ENCODE measurements around the gene KLF18.

The KLF18 gene

DNA sequence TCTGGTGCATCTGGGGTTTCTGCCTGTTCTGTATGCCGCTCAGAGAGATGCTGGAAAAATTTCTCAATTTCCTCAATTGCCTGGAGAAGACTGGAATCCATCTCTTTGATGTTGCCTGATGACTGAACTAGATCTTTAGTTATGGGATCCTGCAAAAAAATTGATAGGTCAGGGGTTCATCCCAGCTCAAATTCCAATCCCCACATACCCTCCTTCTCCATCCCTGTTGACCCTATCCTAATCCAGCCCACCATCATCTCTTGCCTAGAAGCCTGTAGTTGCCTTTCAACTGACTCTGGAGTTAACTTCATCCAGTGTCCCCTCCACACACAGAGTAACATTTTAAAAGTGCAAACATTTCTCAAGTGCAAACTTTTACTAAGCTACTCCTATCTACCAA, at the start of gene KLF18:
TSS of gene KLF18 (minus strand) at position 101 of the 400 bp plus-strand sequence. CDS start at position 101, 0 bp downstream.
- H3K27ac ChIP-seq: no peak within 1 kb of the TSS
- H3K4me2 ChIP-seq (ENCODE audit: low read length): no peak within 1 kb of the TSS
- no peaks in the 10 kb centered on the region for H3K4me1 ChIP-seq
- H3K9ac ChIP-seq: no peak within 1 kb of the TSS
- H2AFZ ChIP-seq: no peak within 1 kb of the TSS
- no peaks in the 10 kb centered on the region for H3K27me3 ChIP-seq (ENCODE audit: control insufficient read depth, insufficient read depth, low read length)
- no peak for TF ChIP-seq CTCF (IDR thresholded peaks at IDR 0.05)
- H3K4me3 ChIP-seq (ENCODE audit: low read depth, low read length): no peak within 1 kb of the TSS
- H3K36me3 ChIP-seq (ENCODE audit: control insufficient read depth, insufficient read depth, low read length): no peaks in the 10 kb centered on the region
- no peaks in the 10 kb centered on the region for H3K9me3 ChIP-seq (ENCODE audit: control insufficient read depth, low read length)
- no peaks in the 10 kb centered on the region for H3K79me2 ChIP-seq

DNA sequence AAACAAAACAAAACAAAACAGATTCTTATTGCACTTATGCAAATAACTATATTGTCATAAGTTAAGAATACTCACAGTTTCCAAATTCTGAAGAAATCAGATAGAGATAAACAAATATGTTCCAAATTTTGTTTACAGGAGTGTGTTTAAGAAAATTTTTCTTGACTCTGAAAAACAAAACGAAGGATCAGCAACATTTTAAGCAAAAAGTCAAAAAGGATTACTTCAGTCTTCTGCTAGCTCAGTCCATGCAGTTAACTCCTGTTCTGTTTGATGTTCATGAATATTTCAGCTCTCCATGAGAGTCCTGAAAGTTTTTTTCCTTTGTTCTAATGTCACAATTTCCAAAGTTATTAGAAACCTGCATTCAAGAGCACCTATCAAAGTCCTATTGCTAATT, 33.2 kb upstream of the KLF18 start:
- H2AFZ ChIP-seq: no peak overlapping the region
- no peak for TF ChIP-seq CTCF (IDR thresholded peaks at IDR 0.05)
- no peak overlapping the region for H3K4me2 ChIP-seq (ENCODE audit: low read length)
- no peaks in the 10 kb centered on the region for H3K4me1 ChIP-seq
- no peaks in the 10 kb centered on the region for H3K36me3 ChIP-seq (ENCODE audit: control insufficient read depth, insufficient read depth, low read length)
- H3K4me3 ChIP-seq (ENCODE audit: low read depth, low read length): no peak overlapping the region
- H3K9ac ChIP-seq: no peak overlapping the region
- H3K79me2 ChIP-seq: no peaks in the 10 kb centered on the region
- H3K27me3 ChIP-seq (ENCODE audit: control insufficient read depth, insufficient read depth, low read length): no peaks in the 10 kb centered on the region
- no peak overlapping the region for H3K27ac ChIP-seq
- H3K9me3 ChIP-seq (ENCODE audit: control insufficient read depth, low read length): no peaks in the 10 kb centered on the region

DNA sequence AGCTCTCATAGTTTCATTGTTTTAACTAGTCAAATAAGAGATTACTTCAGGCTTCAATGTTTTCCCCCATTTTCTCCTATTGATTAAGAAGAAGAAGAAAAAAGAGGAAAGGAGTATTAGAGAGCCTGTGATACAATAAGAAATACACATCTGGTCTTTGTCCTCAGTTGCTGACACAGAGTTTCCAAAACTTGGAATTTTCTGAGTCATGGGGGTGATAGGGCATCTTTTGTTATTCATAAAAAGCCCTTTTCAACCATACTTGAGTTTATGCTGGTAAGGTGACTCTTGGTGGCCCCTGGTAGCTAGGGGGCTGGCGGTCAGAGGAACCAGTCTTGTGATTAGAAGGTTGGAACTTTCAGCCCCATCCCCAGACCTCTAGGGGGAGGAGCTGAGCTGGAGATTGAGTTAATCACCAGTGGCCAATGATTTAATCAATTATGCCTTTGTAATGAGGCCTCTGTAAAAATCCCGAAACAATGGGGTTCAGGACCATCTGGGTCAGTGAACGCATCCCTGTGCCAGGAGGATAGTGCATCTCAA, 28.9 kb upstream of the KLF18 start:
- no peaks in the 10 kb centered on the region for H3K27me3 ChIP-seq (ENCODE audit: control insufficient read depth, insufficient read depth, low read length)
- TF ChIP-seq CTCF (IDR thresholded peaks at IDR 0.05): no peak
- no peak overlapping the region for H3K4me3 ChIP-seq (ENCODE audit: low read depth, low read length)
- H3K9me3 ChIP-seq (ENCODE audit: control insufficient read depth, low read length): no peaks in the 10 kb centered on the region
- H3K36me3 ChIP-seq (ENCODE audit: control insufficient read depth, insufficient read depth, low read length): no peaks in the 10 kb centered on the region
- no peaks in the 10 kb centered on the region for H3K79me2 ChIP-seq
- no peak overlapping the region for H2AFZ ChIP-seq
- no peak overlapping the region for H3K27ac ChIP-seq
- no peak overlapping the region for H3K4me2 ChIP-seq (ENCODE audit: low read length)
- no peak overlapping the region for H3K9ac ChIP-seq
- no peaks in the 10 kb centered on the region for H3K4me1 ChIP-seq

GRCh38 chr1:44168520-44169098, 27.2 kb upstream of the KLF18 start:
- no peak overlapping the region for H3K27ac ChIP-seq
- H3K9ac ChIP-seq: no peak overlapping the region
- TF ChIP-seq CTCF (IDR thresholded peaks at IDR 0.05): no peak
- H2AFZ ChIP-seq: no peak overlapping the region
- no peaks in the 10 kb centered on the region for H3K27me3 ChIP-seq (ENCODE audit: control insufficient read depth, insufficient read depth, low read length)
- no peaks in the 10 kb centered on the region for H3K9me3 ChIP-seq (ENCODE audit: control insufficient read depth, low read length)
- no peaks in the 10 kb centered on the region for H3K36me3 ChIP-seq (ENCODE audit: control insufficient read depth, insufficient read depth, low read length)
- no peak overlapping the region for H3K4me3 ChIP-seq (ENCODE audit: low read depth, low read length)
- no peaks in the 10 kb centered on the region for H3K4me1 ChIP-seq
- H3K4me2 ChIP-seq (ENCODE audit: low read length): no peak overlapping the region
- no peaks in the 10 kb centered on the region for H3K79me2 ChIP-seq

- Histone ChIP-seq H3K27ac (no peak overlapping the region), H3K9me3 (ENCODE audit: control insufficient read depth, low read length) (no peaks in the 10 kb centered on the region), H3K9ac (no peak overlapping the region), H3K79me2 (no peaks in the 10 kb centered on the region), H3K4me3 (ENCODE audit: low read depth, low read length) (no peak overlapping the region), H2AFZ (no peak overlapping the region), H3K27me3 (ENCODE audit: control insufficient read depth, insufficient read depth, low read length) (no peaks in the 10 kb centered on the region), H3K36me3 (ENCODE audit: control insufficient read depth, insufficient read depth, low read length) (no peaks in the 10 kb centered on the region), H3K4me1 (no peaks in the 10 kb centered on the region), H3K4me2 (ENCODE audit: low read length) (no peak overlapping the region)
- no peak for TF ChIP-seq CTCF (IDR thresholded peaks at IDR 0.05)
These were observed 20.1 kb upstream of the KLF18 start for GRCh38 chr1:44161546-44161945.
